Central memory CD8-positive, alpha-beta T cell (primary cell): ENCODE results near the gene CACNA1I.

ENCODE experiments used
- ATAC-seq: fragments of 150-1000 bp; cut with Tn5 transposase; replicated peaks from 2 replicates; pipeline ENCODE4 v1.10.0; 2022; ENCODE audit warnings: mild to moderate bottlenecking, moderate FRiP score, moderate number of reproducible peaks; ENCODE audit not compliant: poor library complexity, severe bottlenecking; ENCODE audit errors: extremely low read depth
- DNase-seq, 2 donors: peaks; one replicate each; pipeline ENCODE4 v3.0.0; 2021; ENCODE audit warnings: low spot score in 2 of 2
- H3K27ac Mint-ChIP-seq: one replicate; pipeline ENCODE4 v1.8.0; 2022; ENCODE audit warnings: low read depth, mild to moderate bottlenecking, moderate library complexity, mixed read lengths
- H3K27me3 Mint-ChIP-seq: one replicate; pipeline ENCODE4 v1.8.0; 2022; ENCODE audit warnings: mixed read lengths
- H3K36me3 Mint-ChIP-seq: one replicate; pipeline ENCODE4 v1.8.0; 2022; ENCODE audit warnings: mild to moderate bottlenecking, moderate library complexity, mixed read lengths; ENCODE audit not compliant: insufficient read depth
- H3K4me1 Mint-ChIP-seq: one replicate; pipeline ENCODE4 v1.8.0; 2022; ENCODE audit warnings: mixed read lengths
- H3K4me3 Mint-ChIP-seq: one replicate; pipeline ENCODE4 v1.8.0; 2022; ENCODE audit warnings: mild to moderate bottlenecking, moderate library complexity, mixed read lengths
- H3K9me3 Mint-ChIP-seq: one replicate; pipeline ENCODE4 v1.8.0; 2022; ENCODE audit warnings: mixed read lengths

Gene CACNA1I

DNA sequence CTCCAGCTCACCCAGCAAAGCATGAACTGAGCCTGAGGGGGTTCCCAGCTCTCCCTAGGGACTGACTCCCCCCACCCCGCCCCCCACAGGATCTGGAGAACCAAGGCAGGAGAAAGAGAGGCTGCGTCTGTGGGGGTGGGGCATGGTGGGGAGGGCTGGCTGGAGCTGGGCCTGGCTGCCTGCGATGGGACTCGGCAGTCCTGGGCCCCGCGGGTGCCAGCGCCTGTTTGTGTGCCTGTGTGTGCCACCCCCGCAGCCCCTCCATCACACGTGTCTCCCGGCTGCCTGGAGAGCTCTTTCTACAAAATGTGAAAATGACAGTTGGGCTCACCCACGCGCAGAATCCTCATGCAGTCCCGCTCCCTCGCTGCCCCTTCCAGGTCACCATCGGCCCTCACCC is 46.8 kb downstream of the CACNA1I start:
- H3K4me3 Mint-ChIP-seq: no peak overlapping the region
- no peaks in the 10 kb centered on the region for H3K9me3 Mint-ChIP-seq
- no peak overlapping the region for H3K27ac Mint-ChIP-seq
- DNase-seq: no peak
- peaks cover 17% of the 10 kb centered on the region for H3K4me1 Mint-ChIP-seq
- peaks cover 3% of the 10 kb centered on the region for H3K36me3 Mint-ChIP-seq
- no peak for ATAC-seq
- peaks cover 14% of the 10 kb centered on the region for H3K27me3 Mint-ChIP-seq

DNA sequence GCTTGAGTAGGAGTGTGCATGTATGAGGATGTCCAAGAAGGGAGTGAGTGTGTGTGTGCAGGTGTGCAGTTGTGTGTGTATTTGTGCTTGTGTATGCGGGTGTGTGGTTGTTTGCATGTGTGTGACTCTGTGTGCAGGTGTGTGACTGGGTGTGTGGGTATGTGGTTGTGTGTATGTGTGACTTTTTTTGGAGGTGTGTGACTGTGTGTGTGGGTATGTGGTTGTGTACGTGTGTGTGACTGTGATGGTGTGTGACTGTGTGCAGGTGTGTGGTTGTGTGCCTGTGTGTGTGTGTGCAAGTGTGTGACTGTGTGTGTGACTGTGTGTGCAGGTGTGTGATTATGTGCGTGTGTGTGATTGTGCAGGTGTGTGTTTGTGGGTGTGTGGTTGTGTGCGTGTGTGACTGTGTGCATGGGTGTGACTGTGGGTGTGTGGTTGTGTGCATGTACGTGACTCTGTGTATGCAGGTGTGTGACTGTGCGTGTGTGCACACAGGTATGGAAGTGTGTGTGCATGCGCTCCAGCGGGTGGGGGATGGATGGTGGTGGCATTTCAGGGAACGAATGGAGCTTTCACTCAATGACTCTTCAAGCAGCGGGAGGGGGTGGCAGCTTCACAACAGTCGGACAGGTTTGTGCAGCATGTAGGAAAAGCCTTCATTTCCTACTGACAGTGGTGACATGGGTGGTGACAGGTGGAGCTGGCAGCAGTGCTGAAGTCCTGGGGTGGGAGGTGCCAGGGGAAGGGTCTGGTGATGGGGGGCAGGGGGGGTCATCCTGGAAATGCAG is 47.6 kb downstream of the CACNA1I start:
- peaks cover 14% of the 10 kb centered on the region for H3K27me3 Mint-ChIP-seq
- H3K27ac Mint-ChIP-seq: no peak overlapping the region
- H3K4me1 Mint-ChIP-seq: peaks cover 9% of the 10 kb centered on the region
- DNase-seq (no peak), ATAC-seq (no peak)
- H3K9me3 Mint-ChIP-seq: no peaks in the 10 kb centered on the region
- no peak overlapping the region for H3K4me3 Mint-ChIP-seq
- H3K36me3 Mint-ChIP-seq: peaks cover 3% of the 10 kb centered on the region

DNA sequence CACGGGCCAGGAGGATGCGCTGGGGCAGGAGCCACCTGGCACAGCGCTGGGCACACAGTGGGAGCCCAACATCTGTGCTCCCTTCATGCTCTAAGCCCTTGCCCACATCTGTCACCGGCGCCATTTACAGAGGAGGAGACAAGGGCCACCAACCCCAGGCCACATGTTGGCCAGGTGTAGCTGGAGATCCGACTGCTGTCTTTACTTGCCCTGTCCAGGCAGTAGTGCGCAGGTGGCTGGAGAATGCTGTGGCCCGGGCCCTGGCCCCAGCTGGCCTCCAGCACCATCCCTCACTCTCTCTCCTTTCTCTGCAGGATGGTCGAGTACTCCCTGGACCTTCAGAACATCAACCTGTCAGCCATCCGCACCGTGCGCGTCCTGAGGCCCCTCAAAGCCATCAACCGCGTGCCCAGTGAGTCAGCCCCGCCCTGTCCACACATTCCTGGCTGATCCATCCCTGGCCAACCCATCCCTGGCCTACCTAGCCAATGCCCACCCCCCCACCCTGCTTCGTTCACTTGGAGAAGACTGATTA is 48.5 kb downstream of the CACNA1I start:
- peaks cover 3% of the 10 kb centered on the region for H3K36me3 Mint-ChIP-seq

DNA sequence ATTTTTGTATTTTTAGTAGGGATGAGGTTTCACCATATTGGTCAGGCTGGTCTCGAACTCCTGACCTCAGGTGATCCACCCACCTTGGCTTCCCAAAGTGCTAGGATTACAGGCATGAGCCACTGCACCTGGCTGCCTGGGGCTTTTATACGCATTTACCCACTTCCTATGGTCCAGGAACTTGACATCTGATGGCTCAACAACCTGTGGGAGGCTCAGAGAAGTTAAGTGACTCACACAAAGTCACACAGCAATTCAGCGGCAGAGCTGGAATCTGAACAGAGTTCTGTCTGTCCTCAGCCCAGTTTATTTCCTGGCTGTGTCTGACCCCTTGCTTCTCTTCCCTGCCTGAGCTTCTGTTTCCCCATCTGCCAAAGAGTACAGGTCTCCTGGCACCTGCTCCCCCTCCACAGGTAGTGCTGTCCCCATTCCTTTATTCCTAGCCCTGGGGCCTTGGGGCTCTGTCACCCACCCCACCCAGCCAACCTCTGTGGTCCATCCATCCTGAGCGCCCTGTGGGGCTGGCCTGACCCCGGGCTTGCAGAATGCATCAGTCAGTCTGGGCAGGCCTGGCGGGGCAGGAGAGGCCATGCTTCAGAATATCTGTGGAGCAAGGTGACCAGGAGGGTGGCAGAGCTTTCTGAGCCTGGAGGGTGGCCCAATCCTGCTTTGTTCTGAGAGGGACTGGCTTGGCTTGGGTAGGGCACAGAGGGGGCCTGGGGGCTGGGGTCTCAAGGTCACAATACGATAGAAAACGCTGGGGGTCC is 50.6 kb downstream of the CACNA1I start:
- H3K4me3 Mint-ChIP-seq: no peak overlapping the region
- peaks cover 18% of the 10 kb centered on the region for H3K27me3 Mint-ChIP-seq
- peaks cover 7% of the 10 kb centered on the region for H3K4me1 Mint-ChIP-seq
- H3K27ac Mint-ChIP-seq: no peak overlapping the region
- ATAC-seq (no peak), DNase-seq (no peak)
- H3K9me3 Mint-ChIP-seq: no peaks in the 10 kb centered on the region
- peaks cover 5% of the 10 kb centered on the region for H3K36me3 Mint-ChIP-seq

More for the DNA sequence above, 48.5 kb downstream of the CACNA1I start:
- ATAC-seq: no peak
- H3K9me3 Mint-ChIP-seq: no peaks in the 10 kb centered on the region
- peaks cover 7% of the 10 kb centered on the region for H3K4me1 Mint-ChIP-seq
- no peak overlapping the region for H3K4me3 Mint-ChIP-seq
- no peak overlapping the region for H3K27ac Mint-ChIP-seq
- H3K27me3 Mint-ChIP-seq: peaks cover 14% of the 10 kb centered on the region
- DNase-seq: no peak

DNA sequence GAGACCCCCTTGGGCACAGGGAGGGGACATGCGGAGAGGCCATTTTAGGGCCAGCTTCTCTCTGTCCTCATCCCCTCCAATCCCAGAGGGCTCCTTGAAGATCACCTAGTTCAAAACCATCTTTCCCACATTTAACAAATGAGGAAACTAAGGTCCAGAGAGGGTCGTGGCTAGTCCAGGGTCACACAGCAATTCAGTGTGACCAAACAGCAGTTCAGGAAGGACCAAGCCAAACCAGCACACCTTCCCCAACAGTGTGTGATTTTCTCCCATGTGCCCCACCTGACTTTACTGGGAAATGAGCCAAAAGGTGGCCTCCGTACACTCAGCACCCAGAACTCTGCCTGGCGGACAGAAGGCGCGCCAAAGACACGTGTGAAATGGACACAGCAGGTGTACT is 51.3 kb downstream of the CACNA1I start:
- no peak overlapping the region for H3K27ac Mint-ChIP-seq
- H3K27me3 Mint-ChIP-seq: peaks cover 24% of the 10 kb centered on the region
- ATAC-seq: no peak
- peaks cover 7% of the 10 kb centered on the region for H3K4me1 Mint-ChIP-seq
- H3K36me3 Mint-ChIP-seq: peaks cover 5% of the 10 kb centered on the region
- no peak overlapping the region for H3K4me3 Mint-ChIP-seq
- no peaks in the 10 kb centered on the region for H3K9me3 Mint-ChIP-seq
- DNase-seq: no peak

DNA sequence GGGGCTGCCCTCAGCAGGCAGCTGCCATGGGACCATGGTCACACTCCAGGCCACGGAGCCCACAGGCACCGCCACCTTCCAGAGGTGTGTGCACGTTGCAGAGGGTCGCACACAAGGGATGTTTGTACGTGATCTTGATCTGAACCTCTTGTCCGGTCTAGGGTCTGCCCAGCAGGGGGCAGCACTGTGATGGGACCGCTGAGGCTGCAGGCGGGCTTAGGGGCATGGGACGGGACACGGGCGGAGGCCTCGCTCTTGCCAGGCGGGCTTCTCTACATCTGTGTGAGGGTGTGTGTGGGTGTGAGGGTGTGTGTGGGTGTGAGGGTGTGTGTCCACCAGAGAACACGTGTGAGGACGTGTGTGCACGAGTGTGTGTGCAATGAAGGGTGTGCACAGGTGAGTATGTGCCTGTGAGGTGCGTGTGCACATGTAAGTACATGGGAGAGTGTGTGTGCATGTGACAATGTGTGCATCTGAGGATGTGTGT is 52.4 kb downstream of the CACNA1I start:
- peaks cover 28% of the 10 kb centered on the region for H3K27me3 Mint-ChIP-seq
- no peak overlapping the region for H3K4me3 Mint-ChIP-seq
- peaks cover 4% of the 10 kb centered on the region for H3K4me1 Mint-ChIP-seq
- H3K9me3 Mint-ChIP-seq: no peaks in the 10 kb centered on the region
- DNase-seq (peak; percentile 53 to 67), ATAC-seq (peak; percentile 54)
- H3K27ac Mint-ChIP-seq: no peak overlapping the region
- H3K36me3 Mint-ChIP-seq: peaks cover 4% of the 10 kb centered on the region

DNA sequence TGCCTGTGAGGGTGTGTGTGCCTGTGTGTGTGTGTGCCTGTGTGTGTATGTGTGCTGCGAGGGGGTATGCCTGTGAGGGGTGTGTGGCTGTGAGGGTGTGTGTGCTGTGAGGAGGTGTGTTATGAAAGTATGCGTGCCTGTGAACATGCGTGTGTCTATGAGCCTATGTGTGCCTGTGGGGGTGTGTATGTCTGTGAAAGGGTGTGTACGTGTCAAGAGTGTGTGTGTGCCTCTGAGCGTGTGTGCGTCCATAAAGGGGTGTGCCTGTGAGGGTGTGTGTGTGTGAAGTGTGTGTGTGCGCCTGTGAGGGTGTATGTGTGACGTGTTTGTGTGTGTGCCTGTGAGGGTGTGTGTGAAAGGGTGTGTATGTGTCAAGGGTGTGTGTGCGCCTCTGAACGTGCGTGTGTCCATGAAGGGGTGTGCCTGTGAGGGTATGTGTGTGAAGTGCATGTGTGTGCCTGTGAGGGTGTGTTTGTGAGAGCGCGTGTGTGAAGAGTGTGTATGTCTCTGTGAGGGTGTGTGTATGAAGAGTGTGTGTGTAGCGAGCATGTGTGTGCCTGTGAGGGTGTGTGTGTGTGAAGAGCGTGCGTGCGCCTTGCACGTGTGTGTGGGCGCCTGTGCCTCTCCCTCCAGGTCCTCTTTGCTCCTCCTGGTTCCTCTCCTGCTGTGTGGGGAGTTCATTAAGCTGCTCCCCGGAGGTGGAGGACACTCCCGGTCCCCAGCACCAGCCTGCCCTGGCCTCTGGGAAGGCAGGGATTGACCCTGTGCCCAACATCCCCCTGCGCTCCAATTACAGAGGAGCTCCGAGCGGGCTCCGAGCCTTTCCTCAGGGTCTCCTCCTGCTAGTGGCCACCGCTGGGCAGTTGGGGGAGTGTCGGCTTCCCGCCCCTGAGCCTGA is 53.3 kb downstream of the CACNA1I start:
- no peak for ATAC-seq
- Mint-ChIP-seq H3K9me3 (no peaks in the 10 kb centered on the region), H3K27ac (no peak overlapping the region), H3K4me1 (no peaks in the 10 kb centered on the region), H3K4me3 (no peak overlapping the region), H3K36me3 (peaks cover 4% of the 10 kb centered on the region), H3K27me3 (peaks cover 22% of the 10 kb centered on the region)
- no peak for DNase-seq

DNA sequence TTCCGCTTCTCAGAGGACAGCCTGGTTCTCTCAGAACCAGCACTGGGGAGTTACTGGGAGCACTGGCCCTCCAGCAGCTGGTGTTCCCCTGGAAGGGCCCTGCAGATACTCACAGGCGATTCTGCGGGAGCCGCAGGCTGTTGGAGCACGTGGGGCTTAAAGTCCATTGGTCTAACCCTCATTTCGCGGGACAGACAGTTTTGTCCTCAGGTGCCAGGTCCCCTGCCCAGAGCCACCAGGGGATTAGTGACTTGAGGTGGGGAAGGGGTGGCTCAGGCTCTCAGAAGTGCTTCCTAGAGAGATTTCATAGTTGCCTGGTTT is 53.9 kb downstream of the CACNA1I start:
- Mint-ChIP-seq H3K9me3 (no peaks in the 10 kb centered on the region), H3K4me3 (no peak overlapping the region), H3K27ac (no peak overlapping the region)

DNA sequence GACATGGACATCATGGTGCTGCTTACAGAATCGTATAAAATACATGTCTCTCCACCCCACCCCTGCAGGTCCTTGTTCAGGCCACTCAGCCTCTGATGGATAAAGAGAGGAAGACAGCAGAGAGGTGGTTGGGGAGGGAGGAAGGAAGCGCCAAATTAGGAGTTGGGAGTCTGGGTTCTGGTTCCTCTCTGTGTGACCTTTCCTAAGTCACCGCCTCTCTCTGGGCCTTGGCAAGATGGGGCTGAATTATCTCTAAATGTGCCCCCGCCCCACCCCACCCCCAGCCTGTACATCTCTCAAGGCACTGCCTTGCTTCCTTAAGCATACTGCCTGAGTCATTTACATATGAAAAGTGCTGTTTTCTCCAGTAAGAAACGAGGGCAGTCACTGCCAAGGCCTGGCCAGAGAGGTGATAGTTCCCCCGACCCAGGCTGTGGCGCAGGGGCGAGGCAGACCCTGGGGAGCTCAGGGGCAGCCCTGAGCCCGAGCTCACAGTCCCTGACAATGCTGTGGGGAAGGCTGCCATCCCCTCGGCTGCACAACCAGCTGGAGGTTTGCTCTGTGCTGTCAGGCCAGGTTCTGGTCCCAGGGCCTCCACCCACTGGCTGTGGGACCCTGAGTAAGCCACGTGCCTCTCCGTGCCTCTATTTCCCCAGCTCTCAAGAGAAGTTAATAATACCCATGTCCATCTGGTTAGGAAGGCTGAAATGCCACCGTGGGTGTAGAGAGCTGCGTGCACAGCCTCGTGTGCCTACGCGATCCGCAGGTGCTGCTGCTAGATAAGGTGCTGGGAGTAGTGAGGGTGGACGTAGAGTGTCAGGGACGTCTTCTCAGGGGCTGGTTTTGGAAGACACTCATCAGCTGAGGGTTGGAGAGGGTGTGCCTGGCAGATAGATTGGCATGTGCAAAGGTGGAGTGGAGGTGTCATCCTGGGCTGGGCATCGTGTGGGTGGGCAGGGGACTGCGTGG is 55.3 kb downstream of the CACNA1I start:
- Mint-ChIP-seq H3K27ac (no peak overlapping the region), H3K27me3 (peaks cover 32% of the 10 kb centered on the region), H3K36me3 (peaks cover 2% of the 10 kb centered on the region), H3K4me1 (no peaks in the 10 kb centered on the region), H3K9me3 (no peaks in the 10 kb centered on the region), H3K4me3 (no peak overlapping the region)
- no peak for DNase-seq
- no peak for ATAC-seq

More for the DNA sequence above, 53.9 kb downstream of the CACNA1I start:
- H3K4me1 Mint-ChIP-seq: no peaks in the 10 kb centered on the region
- peaks cover 28% of the 10 kb centered on the region for H3K27me3 Mint-ChIP-seq
- H3K36me3 Mint-ChIP-seq: peaks cover 2% of the 10 kb centered on the region
- no peak for DNase-seq
- no peak for ATAC-seq

DNA sequence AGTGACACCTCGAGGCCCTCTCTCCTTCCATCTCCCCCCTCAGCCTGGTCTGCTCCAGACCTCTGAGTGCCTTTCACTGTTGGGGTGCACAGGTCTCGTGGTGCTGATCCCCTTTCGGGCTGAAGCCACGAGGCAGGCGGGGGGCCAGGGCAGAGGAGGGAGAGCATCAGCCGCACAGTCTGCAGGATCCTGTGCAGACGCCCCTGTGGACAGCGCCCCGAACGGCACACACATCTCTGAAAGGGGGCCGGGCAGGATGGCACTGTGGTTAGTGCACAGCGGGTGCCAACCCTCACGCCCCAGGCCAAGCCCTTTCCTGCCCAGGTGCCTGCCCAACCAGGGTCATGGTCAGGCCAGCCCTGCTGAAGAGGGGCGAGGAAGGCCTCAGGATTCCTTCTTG is 56.7 kb downstream of the CACNA1I start:
- no peak overlapping the region for H3K27ac Mint-ChIP-seq
- no peak for ATAC-seq
- H3K27me3 Mint-ChIP-seq: peaks cover 32% of the 10 kb centered on the region
- H3K4me1 Mint-ChIP-seq: peaks cover 6% of the 10 kb centered on the region
- H3K36me3 Mint-ChIP-seq: peaks cover 2% of the 10 kb centered on the region
- H3K4me3 Mint-ChIP-seq: no peak overlapping the region
- no peaks in the 10 kb centered on the region for H3K9me3 Mint-ChIP-seq
- DNase-seq: no peak

DNA sequence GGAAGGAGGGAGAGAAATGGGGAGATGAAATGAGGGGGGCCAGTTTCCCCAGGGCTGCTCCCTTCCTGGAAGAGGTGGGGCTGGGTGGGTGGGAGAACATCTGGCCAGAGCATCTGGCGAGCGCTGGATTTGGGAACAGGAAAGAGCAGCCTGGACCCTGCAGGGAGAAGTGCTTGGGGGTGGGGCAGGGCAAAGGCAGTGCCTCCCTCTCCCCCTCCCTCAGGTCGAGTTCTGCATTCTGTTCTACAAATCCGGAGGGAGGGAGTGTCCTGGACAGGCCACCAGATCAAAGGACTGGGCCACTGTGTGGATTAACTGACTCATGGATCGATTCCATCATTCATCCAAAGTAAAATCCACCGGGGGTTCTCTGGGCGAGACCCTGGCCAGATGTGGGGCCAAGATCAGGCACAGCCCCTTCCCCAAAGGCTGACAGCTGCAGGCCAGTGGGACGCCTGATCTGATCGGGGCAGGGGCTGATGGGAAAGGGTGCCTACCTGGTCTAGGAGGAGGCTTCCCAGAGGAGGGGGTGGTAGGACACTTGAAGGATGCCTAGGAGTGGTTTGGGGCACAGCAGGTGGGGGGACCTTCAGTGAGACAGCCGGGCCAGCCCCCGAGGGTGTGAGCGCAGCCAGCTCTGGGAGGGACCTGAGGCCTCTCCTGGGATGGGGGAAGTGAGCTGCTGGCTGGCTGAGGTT is 57.5 kb downstream of the CACNA1I start:
- DNase-seq (no peak), ATAC-seq (no peak)
- H3K4me1 Mint-ChIP-seq: peaks cover 6% of the 10 kb centered on the region
- no peak overlapping the region for H3K4me3 Mint-ChIP-seq
- H3K36me3 Mint-ChIP-seq: peaks cover 2% of the 10 kb centered on the region
- no peak overlapping the region for H3K27ac Mint-ChIP-seq
- H3K27me3 Mint-ChIP-seq: peaks cover 32% of the 10 kb centered on the region
- no peaks in the 10 kb centered on the region for H3K9me3 Mint-ChIP-seq
